COR-L47 (cell line): ENCODE data around the gene SPATA20.

ENCODE experiments used
- DNase-seq: peaks from one replicate; lab custom pipeline; 2025; lab: John Stamatoyannopoulos, UW

Gene SPATA20

DNA sequence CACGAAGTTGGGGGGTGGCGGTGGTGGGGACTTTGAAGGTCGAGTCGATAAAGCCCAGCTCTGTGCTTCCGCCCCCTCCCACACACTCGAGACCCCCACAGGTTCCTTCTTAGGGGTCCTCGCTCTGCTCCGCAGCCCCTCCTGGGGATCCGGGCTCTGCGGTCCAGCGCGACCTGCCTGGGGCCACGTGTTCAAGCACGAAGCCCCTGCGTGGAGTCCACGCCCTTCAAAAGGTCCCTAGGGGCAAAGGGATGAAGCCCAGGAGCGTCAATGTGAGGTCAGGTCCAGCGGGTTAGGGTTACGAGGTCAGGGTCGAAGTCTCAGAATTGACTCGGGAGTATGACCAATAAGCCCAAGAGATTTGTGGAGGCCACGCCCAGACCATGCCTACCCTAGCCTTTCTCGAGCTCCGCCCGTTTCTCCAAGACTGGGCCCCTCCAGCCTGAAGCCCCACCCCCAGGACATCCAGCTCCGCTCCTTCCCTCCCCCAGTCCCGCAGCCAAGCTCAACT is 12.8 kb downstream of the SPATA20 start:
- no peak for DNase-seq

DNA sequence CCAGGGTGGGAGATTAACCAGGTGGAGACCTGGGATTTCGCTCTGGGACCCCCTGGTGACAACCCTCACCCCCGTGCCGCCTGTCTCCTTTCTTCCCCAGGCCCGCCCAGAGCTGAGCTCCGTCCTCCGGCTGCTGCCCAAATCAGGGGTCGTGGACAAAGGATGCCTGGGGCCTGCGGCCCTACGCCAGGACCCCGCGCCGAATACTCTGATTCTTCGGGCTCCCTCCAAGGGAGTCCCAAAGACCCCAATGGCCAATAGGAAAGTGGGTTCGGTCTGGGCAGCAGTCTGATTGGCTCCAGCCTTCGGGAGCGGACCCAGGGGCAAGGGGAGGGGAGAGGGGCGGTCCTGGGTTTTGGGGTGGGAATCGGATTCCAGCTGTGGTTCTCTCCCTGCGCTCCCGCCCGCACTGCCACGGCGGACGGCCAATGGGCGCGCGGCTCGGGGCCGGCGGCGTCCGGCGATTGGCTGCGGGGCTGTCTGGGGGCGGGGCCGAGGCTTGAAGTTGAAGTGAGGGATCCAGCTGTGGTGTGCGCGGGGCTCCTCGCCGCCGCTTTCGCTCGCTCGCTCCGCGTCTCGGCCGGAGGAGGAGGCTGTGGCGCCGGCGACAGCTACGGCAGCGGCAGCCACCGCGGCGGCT is 13.3 kb downstream of the SPATA20 start, which contains the start of gene CACNA1G:
Gene CACNA1G, plus strand, starts transcription at position 531 of the 640 bp plus-strand sequence. CDS start 745 bp downstream, outside the sequence.
- peak; percentile 79 for DNase-seq

DNA sequence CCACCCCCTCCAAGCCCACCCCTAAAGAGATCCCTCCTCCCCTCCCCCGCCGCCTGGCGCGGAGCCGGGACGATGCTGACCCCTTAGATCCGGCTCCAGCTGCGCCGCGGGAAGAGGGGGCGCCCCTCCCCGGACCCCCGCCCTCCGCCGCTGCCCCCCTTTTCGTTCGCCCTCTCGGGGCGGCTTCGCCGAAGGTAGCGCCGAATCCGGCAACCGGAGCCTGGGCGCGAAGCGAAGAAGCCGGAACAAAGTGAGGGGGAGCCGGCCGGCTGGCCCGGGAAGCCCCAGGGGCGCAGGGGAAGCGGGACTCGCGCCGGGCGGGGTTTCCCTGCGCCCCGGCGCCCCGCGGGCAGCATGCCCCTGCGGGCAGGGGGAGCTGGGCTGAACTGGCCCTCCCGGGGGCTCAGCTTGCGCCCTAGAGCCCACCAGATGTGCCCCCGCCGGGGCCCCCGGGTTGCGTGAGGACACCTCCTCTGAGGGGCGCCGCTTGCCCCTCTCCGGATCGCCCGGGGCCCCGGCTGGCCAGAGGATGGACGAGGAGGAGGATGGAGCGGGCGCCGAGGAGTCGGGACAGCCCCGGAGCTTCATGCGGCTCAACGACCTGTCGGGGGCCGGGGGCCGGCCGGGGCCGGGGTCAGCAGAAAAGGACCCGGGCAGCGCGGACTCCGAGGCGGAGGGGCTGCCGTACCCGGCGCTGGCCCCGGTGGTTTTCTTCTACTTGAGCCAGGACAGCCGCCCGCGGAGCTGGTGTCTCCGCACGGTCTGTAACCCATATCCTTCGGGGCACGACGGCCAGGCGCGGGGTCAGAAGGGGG is 14.2 kb downstream of the SPATA20 start:
- DNase-seq = no peak

DNA sequence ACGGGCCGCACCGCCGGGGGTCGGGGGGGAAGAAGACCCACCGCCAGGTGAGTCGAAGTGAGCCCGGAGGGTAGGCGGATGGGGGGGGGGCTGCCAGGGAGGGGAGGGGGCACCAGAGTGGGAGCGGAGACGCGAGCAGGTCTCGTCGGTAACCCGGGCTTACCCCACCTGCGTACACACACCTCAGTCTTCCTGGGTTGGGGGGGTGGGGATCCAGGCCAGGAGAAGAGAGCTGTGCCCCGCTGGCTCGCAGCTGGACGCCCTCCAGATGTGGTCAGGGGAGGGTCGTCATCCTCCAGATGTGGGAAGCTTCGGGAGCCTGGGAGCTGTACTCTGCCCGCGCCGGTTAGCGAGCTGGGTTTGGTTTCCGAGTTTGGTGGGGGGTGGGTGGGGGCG is 14.8 kb downstream of the SPATA20 start:
- DNase-seq = no peak

DNA sequence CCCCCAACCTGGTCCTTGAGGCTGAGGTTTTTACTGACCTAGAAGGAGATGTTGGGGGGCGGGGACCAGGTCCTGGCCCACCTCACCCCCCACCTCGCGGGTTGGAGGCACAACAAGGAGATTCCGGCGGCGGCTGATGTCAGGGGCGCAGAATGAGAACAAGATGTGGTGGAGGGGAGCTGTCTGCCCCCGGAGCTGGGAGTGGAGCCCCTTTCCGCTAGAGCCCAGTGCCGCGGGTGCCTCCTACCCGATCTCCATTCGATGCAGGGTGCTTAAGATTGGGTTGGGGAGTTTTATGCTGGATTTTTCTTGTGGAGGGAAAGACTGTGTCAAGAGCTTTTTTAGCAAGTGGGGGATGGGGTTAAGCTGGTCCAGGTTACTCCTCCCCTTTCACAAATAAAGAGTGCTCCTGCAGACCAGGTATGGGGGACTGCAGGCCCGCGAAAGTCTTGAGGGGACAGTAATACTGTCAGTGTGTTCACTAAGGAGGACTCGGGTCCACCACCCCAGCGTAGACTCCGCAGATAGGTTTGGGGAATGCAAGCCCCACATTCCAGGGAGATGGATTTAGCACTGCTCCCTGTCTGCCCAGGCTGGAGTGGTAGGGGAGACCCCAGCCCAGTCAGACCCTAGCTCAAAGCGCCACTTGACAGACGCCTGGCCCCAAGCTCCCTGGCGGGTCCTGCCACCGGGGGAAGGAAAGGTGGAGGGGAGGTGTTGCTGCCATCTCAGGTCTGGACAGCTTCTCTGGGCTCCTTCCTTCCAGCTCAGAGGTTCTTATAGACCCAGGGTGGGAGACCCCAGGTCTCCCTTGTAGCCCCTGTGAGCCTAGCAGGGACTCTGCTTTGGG is 15.5 kb downstream of the SPATA20 start:
- no peak for DNase-seq

DNA sequence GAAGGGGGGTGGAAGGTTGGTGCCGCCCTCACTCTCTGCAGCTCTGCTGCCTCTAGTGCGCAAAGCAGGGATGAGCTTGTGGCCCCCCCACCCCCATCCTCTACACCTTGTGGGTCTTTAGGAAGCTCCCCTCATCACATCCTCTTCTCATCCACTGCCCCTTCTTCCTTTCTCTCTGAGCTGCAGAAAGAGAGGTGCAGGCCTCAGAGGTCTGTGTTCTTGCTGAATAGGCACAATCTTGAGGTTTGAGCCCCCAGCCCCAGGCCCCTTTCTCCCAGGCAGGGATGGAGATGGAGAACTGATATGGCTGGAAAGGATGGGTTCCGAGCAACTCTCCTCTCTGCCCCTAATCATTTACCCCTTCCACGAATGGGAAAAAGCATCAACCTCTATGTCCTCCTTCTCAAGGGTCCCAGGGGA is 16.1 kb downstream of the SPATA20 start:
- DNase-seq = no peak

DNA sequence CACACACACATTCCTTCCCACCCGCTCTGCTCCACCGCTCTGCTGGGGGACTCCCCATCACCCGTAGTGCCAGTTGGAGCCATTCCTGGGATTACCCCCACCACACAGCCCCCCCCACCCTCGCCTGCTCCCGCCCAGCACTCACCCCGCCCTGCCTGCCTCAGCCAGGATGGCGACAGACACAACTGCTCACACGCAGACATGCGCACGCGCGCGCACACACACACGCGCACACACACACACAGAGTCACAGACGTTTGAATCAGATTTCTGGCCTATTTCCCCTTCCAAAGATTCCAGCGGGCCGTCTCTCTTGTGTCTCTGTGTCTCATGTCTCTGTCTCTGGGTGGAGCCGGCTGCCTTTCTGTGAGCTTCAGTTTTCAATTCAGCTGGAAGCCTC is 17.9 kb downstream of the SPATA20 start:
- DNase-seq = no peak

DNA sequence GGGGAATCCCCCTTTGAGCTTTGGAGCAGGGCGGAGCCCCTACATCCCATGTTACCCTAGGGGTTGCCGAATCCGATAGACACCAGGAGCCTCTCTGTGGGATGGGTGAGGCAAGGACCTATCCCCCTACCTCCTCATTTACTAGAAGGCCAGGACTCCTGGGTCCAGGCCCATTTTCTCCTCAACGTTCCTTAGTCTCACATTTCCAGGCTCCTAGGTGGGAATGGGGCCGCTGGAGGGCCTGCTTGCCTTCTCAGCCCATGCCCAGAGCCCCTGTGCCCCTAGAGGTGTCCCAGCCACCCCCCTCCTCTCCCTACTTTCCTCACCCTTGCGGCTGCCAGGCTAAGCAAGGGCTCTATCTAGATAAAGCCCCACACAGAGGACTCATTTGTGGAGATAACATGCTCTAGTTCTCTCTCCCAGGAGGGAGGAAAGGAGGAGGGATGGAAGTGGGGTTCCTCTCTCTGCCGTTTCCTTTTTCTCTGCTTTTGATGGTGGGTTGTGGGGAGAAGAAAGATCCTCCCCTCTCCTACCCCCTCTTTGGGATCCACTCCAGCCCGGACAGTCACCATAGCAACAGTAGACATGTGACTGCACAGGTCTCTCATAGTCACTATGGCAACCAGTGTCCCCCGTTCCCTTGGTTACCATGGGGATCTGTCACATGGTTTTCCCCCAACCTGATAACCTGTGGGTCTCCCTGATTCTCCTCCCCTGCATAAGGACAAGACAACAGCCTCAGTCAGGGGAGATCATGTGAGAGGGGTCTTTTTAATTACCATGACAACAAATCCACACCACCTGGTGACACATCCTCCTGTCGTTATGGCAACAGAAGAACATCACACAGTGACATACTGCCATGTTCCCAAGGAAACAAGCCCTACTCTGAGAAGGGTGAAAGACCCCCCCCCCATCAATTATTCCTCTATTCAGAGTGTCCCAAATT is 18.7 kb downstream of the SPATA20 start:
- peak; percentile 72 for DNase-seq

DNA sequence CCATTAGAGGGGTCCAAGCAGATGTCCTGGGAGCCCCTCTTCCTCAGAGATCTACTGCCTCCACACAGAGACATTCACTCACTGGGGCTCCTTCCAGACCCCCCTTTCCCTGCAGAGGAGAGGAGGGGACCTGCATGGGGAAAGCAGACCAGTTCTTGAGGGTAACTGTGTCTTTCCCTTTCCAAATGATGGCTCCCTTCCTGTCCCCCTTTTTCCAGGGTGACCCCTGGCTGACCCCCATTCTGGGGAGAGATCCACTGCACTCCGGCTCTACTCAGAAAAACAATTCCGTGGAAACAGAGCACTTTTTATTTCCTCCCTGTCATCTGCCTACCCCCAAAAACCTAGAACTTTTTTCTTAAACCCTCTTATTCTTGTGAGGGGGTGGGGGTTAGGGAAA is 19.9 kb downstream of the SPATA20 start:
- DNase-seq = no peak

DNA sequence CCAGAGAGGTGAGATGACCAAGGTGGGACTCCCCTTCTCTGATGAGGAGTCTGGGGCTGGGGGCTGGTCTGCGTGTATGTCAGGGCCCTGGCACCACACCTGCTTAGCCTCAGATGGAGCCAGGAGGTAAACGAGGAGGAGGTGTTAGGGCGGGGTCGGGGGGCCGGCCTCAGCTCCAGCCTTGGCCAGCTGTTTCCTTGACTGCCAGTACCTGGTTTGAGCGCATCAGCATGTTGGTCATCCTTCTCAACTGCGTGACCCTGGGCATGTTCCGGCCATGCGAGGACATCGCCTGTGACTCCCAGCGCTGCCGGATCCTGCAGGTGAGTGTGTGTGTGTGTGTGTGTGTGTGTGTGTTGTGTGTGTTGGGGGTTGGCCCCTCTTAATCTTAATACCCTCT is 21.7 kb downstream of the SPATA20 start:
- no peak for DNase-seq

DNA sequence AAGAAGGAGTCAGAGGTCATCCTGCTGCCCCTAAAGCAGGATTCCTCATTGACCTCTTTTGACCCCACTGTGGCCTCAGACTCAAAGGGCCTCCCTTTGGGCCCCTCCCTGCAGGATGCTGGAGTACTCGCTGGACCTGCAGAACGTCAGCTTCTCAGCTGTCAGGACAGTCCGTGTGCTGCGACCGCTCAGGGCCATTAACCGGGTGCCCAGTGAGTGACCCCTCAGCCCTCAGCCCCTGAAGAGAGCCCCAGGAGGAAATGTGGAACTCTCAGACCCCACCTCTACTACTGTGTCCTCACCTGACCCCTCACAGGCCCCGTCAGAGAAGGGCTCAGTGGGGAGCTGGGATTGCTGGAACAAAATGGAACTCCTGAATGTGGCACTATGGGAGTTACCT is 22.6 kb downstream of the SPATA20 start:
- no peak for DNase-seq

DNA sequence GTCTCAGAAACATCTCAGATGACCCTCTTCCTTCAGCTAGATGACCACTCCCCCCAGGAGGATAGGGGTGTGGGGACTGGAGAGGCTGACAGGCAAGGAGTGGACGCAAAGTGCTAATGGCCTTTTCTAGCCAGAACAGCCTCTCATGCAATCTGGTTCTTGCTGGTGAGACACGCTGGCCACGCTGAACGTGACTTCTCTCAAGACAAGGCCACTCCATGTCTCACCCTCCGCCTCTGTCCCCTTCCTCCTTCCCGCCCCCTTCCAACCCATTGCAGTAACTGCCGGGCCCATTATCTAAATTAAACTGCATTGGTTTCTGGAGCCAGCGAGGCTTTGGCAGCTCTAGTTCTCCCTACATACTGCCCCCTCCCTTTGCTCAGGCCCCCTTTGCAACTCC is 23.1 kb downstream of the SPATA20 start:
- DNase-seq = no peak

DNA sequence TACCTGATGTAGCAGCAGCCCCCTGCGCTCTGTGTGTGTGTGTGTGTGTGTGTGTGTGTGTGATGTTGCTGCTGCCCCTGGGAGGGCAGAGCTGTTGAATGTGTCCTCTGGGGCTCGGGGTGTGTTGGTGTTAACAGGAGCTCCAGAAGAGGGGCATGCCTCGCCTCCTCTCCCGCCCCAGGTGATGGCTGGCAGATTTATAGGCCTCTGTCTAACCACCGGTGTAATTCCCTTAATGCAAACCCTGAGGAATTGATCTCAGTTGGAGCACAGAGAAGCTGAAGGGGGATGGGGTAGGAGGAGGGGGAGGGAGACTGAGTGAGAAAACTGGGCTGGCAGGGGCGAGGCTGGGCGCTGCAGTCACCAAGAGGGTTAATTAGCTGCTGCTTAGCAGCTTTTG is 23.6 kb downstream of the SPATA20 start:
- no peak for DNase-seq

DNA sequence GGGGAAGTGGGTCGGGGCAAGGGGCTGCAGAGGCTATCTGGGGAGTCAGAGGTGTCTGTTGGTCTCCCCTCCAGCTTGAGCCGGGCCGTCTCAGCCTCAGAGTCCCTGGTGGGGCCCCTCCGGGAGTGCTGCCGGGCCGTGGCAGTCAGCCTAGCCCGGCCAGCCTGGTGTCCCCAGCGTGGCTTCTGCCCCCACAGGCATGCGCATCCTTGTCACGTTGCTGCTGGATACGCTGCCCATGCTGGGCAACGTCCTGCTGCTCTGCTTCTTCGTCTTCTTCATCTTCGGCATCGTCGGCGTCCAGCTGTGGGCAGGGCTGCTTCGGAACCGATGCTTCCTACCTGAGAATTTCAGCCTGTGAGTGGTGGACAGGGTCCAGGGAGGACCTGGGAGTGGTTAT is 24.7 kb downstream of the SPATA20 start:
- no peak for DNase-seq

DNA sequence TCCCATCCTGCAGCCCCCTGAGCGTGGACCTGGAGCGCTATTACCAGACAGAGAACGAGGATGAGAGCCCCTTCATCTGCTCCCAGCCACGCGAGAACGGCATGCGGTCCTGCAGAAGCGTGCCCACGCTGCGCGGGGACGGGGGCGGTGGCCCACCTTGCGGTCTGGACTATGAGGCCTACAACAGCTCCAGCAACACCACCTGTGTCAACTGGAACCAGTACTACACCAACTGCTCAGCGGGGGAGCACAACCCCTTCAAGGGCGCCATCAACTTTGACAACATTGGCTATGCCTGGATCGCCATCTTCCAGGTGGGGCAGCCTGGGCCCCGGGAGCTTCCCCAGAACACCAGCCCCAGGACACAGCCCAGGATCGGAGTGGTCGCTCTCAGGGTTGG is 25.6 kb downstream of the SPATA20 start:
- DNase-seq = no peak

DNA sequence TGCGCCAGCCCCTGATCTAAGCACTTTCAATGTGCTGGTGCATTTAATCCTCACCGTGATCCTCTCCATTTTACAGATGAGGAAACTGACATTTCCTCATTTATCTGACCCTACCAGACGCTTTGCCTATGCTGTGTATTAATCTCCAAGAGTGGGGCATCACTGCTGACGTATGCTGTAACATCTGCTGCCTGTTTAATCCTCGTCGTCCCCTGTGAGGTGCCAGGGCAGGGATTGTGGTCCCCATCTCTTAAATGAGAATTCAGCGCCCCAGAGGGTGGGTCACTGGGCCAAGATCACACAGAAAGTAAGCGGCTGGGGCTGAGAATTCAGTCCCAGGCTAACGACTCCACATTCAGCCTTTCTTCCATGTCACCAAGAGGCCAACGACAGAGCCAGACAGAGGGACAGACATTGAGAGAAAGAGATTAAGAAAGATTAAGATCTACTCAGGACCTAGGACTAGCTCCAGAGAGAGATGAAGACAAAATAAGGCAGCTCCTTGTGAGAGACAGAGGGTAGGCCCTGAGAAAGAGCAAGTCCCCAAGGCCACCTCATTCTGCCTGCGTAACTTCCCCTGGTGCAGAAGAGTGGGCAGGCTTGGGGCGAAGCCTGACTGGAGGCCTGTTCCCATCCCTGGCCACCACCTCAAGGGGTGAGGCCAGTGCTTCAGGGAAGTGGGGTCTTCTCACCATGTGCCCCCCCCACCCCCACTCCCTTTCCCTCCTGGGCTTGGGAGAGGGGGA is 27.1 kb downstream of the SPATA20 start:
- DNase-seq = no peak

DNA sequence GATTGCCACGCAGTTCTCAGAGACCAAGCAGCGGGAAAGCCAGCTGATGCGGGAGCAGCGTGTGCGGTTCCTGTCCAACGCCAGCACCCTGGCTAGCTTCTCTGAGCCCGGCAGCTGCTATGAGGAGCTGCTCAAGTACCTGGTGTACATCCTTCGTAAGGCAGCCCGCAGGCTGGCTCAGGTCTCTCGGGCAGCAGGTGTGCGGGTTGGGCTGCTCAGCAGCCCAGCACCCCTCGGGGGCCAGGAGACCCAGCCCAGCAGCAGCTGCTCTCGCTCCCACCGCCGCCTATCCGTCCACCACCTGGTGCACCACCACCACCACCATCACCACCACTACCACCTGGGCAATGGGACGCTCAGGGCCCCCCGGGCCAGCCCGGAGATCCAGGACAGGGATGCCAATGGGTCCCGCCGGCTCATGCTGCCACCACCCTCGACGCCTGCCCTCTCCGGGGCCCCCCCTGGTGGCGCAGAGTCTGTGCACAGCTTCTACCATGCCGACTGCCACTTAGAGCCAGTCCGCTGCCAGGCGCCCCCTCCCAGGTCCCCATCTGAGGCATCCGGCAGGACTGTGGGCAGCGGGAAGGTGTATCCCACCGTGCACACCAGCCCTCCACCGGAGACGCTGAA is 28.7 kb downstream of the SPATA20 start:
- DNase-seq = no peak

DNA sequence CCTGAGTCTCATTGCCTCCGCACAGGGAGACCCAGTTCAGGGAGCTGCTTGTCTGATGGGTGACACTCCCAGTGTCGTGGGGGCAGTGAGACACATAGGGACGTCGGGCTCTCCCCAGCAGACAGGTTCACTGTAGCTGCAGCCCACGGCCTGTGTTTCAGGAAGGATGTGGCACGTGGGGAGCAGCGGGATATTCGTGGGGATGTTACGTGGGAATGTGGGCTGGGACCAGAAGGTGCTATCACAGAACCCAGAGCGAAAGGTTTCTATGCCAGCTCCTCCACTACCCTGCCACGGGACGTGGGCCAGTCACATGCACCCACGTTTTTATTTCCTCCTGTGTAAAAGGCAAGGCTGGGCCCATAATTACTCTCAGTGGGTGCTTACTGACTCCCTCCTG is 29.9 kb downstream of the SPATA20 start:
- no peak for DNase-seq

DNA sequence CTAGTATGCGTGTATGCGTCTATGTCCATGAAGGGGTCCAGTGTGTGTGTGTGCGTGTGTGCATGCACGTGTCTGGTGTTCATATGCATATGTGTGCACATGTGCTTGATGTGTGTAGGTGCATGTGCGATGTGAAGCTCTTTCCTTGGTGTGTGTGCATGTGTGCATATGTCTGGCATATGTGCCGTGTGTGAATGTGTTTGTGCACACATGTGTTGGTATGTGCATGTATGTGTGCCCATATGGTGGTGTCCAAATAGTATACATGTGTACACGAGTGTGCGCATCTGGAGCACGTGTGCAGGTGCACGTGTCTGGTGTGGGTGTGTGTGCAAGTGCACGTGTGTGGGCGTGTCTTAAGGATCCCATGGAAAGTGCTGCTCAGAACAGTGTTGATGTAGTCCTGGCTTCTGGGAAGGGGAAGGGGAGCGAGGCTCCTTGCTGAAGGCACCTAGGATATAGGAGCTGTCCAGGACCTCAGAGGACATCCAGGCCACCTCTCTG is 30.5 kb downstream of the SPATA20 start:
- DNase-seq = no peak

DNA sequence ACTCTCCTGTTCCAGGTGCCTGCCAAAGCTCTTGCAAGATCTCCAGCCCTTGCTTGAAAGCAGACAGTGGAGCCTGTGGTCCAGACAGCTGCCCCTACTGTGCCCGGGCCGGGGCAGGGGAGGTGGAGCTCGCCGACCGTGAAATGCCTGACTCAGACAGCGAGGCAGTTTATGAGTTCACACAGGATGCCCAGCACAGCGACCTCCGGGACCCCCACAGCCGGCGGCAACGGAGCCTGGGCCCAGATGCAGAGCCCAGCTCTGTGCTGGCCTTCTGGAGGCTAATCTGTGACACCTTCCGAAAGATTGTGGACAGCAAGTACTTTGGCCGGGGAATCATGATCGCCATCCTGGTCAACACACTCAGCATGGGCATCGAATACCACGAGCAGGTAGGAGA is 31.2 kb downstream of the SPATA20 start:
- DNase-seq = no peak
